Activated CD4-positive, CD25-positive, alpha-beta regulatory T cell treated with anti-CD3 and anti-CD28 coated beads, Interleukin-2, amount 50 U/mL, for 16 hours (primary cell): Measurements from ENCODE around the gene CTBP2.

Experiments used
- DNase-seq: peaks from one replicate; pipeline ENCODE4 v3.0.0-alpha.2; 2020; ENCODE audit warnings: low read depth, low spot score

CTBP2 gene

DNA sequence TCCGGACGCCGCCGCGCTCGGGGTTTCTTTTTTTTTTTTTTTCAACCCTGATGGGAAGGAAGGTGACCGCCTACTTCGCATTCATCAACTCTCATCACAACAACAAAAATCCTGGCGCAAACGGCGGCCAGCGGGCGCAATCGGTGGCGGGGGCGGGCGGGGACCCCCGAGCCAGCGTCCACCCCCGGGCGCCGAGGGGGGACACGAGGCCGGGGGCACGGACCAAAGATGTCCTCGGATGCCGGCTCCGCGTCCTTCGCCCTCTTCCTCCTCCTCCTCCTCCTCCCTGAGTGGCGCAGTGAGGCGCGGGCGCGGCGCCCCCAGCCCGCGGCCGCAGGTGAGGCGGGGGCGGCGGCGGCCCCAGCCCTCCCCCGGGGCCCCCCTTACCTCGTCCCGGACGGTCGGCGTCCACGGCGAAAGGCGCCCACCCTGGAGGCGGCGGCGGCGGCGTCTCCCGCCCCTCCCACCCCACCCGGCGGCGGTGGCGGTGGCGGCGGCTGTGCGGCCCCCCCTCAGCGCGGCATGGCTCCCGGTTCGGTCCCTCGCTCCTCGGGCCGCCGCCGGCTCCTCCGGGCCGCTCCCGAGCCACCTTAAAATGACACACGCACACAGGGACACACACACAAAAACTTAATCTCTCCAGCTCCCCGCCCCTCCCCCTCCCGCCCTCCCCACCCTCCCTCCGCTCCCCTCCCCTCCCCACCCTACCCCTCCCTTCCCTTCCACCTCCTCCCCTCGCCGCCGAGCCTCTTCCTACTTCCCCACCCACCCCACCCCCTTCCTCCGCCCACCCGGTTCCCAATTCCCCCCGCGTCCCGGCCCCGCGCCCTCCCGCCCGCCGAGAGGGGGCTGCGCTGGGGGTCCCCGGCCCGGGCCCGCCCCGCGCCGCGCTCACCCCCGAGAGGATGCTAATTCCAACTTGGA is at the start of gene CTBP2:
Gene CTBP2 (minus strand): TSS at position 632 of the 924 bp plus-strand sequence.
- no peak for DNase-seq

DNA sequence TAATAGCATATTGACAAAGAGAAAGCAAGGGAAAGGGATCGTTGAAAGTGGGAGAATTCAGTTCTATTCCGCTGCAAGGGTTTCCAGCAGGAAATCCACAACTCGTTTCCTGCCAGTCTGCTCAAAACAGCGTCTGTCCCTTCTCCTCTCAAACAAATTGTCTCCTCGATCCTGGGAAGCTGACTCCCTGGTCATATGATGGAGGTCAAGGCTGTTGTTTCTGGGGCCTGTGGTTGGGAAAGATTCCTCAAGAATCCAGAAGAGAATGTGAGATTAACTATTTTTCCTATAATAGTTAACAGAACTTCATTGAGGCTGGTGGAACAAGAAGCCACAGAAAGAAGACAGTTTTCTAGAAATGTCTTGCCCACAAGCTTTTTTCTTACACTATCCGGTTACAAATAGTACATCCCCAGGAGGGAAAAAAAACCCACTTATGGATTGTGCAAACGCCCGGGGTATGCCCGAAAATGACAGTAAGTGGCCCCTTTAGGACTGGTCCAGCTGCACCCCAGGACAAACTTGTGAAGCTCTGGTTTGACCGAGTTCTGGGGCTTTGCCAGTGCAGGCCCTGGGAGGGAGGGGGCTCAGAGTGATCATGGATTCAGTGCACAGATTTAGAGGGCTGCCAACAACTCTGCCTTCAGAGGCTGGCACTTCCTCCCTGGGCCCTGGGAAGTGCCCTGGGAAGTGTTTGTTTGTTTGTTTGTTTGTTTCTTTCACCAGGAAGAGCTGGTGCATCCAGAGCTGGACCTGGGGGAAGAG is 49.4 kb upstream of the CTBP2 start:
- DNase-seq = no peak

DNA sequence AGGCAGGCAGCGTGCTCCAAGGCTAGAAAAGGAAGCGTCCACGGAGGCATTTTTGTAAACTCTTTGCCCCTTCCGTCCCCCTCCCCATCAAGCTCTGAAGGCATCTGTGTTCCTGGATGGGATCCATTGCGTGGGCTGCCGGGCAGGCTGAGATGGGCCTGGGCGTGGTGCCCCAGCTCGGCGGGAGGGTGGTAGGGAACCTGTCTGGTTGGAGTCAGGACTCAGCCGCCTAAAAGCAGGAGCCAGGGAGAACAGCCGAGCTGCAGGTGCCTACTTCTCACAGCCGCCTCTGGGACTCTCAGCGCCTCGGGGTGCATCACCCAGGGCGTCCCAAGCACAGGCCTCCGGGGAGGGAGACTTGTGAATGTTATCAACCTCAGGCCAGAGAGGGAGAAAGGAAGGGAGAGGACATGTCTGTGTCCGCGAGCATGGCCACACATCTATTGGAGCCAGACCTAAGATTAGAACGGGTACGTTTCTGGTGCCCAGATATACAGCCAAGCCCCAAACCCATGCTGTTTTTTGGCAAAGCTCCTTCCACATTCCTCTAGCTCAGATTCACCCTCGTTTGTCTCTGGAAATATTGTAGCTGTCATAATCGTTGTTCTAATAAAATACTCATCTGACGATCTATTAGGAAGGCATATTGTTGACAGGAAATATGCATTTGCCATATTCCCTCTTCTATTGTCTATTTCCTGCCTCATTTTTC is 48.6 kb upstream of the CTBP2 start:
- no peak for DNase-seq

DNA sequence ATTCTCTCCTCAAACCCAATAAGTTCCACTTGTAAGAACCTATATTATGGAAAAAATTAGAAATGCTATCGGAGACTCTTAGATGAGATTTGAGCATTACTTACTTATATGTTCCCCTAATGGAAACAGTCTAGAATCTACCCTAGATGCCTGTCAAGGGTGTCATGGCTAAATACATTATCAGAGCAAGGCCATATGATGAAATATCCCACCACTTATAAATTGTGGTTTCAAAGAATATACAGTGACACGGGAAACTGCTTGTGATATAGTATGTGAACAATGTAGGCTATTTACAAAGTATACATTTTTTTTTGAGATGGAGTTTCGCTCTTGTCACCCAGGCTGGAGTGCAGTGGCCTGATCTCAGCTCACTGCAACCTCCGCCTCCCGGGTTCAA is 46.3 kb upstream of the CTBP2 start:
- DNase-seq = no peak

DNA sequence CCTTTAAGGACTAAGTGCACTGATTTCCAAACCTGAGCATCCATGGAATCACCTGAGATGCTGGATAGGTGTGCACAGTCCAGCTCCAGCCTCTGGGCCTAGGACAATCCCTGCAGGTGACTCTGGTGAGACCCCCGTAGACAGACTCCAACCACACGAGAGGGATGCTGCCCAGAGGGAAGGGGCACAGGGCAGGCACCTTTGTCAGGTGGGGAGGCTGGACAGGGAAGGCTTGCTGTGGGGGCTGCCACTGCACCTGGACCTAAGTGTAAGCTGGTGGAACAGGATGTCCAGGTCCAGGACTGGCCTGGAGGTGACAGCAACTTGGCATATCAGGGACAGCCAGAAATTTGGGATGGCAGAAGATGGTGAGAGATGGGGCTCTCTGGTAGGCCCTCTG is 45.1 kb upstream of the CTBP2 start:
- no peak for DNase-seq

DNA sequence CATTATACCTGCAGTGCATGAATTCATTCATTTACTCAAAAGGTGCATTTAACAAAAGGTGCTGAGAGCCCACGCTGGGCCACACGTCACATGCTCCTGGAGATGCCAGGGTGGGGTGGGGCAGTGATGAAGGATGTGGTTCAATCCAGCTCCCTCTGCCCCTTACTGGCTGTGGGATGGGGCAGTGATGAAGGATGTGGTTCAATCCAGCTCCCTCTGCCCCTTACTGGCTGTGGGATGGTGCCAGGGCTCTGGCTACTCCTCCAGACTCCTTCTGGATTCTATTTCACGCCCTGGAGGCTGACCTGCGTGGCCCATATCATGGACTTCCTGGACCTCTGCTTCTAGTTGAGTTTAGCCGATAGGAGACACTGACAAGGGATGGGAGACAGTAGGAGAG is 44.0 kb upstream of the CTBP2 start:
- no peak for DNase-seq

DNA sequence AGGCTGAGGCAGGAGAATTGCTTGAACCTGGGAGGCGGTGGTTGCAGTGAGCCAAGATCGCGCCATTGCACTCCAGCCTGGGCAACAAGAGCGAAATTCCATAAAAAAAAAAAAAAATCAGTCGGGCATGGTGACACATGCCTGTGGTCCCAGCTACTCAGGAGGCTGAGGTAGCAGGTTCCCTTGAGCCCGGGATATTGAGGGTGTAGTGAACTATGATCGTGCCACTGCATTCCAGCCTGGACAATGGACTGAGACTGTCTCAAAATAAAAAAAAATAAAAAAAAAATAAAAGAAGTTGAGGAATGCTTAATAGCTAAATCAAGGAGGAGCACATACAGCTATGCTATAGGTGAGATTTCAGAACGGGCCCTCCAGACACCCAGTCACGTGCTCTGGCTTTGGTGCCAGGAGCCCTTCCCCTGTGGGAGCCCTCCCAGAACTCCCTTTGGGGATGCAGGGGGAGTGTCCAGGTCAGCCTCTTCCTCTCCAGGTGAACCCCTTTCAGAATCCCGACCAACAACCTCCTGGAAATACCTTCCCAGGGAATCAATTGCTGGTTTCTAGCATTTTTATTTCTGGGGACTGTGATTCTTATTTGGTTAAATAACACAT is 42.9 kb upstream of the CTBP2 start:
- DNase-seq = no peak

DNA sequence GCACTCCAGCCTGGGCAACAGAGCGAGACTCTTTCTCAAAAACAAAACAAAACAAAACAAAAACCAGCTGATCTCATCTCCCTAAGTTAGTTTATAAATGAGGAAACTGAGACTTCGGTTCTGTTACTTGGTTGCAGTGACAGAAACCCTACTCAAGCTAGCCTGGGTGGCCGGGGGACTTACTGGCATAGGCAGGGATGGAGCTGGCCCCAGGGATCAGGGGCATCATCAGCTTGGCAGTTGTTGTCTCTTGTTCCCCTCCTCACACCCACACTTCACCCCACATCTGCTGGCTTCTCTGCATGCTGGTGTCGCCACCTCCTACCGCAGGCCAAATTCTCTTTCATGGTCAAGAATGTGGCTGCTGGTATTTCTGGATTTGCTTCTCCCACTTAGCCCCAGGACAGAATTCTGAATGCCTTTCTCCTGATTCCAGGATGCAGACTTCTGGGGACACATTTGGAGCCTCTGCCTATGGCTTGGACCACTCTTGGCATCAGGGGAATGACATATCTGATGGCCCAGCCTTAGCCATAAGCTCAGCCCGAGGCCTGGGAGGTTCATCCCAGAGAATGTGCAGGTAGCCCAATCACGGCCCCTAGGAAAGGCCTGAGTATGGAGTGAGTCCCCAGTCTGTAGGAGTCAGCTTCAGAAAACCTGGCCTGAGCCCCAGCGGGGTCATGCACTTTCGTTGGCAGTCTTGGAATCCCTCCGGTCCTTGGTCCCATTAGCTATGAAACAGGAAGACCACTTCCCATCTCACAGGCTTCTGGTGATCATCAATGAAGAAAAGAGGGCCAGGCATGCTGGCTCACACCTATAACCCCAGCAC is 41.6 kb upstream of the CTBP2 start:
- DNase-seq = no peak

DNA sequence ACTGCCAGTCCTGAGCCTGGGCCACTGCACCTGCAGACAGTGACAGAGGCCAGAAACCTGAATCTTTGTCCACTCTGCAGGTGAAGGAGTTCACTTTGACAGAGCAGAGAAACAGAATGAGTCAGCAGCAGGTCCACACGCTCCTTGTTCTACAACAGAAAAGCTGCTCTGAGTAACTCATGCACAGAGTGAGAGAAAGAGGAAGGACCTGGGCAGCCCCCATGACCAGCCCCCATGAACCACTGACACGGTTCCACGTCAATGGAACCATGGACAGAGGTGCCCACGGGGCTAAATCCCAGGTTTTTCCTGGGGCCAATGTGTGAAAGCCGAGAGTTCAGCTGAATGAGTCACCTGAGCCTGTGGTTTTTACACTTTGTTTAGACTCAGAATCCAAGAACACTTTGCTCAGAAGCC is 40.8 kb upstream of the CTBP2 start:
- no peak for DNase-seq

DNA sequence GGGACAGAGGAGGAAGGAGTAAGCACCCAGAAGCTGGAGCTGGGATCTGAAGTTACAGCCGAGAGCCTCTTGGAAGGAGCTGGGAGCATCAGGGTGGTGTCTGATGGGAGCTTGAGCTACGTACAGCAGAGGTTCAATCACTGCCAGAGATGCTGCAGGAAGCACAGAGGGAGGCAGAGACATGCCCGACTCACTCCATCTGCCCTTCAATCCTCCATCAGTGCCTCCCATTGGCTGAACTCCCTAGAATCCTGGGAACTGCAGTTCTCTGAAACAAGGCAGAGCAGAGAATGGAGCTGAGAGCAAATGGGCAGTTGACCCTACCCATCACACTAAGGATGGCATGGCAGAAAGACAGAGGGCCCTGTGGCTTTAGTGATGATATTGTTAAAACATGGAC is 40.0 kb upstream of the CTBP2 start:
- no peak for DNase-seq

DNA sequence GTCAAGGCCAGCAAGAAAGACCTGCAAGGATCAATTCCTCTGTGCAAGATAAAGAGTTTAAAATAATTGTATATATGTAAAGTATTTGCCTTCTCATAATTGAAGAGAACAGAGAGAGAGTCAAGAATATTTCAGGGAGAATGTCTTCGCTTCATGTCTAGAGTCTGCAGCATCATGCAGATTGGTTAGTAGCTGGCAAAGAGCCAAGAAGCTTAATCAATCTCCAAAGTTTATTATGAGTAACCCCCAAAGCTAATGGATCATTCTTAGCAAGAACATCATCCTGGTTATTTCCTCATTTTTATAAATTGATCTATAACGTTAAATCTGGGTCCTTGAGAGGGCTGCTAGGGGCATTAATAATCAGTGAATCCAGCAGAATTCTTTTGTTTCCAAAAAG is 38.9 kb upstream of the CTBP2 start:
- DNase-seq = no peak

DNA sequence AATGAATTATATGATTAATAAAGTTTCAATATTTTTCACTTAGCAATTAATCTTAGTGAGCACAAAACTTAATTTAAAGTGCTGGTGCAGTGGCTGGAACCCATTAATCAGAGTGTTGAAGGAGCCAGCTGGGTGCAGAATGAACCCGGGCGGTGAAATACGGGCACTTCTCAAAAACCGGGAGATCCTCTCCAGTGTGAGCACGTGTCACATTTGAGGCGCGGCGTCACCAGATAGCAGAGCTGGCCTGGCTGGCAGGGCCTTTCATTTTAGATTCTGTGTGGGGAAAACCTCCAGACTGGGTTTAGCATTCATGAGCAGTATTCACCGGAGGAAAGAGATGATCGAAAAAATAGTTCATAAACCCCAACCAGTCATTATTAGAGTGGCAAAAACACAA is 34.5 kb upstream of the CTBP2 start:
- DNase-seq = no peak

DNA sequence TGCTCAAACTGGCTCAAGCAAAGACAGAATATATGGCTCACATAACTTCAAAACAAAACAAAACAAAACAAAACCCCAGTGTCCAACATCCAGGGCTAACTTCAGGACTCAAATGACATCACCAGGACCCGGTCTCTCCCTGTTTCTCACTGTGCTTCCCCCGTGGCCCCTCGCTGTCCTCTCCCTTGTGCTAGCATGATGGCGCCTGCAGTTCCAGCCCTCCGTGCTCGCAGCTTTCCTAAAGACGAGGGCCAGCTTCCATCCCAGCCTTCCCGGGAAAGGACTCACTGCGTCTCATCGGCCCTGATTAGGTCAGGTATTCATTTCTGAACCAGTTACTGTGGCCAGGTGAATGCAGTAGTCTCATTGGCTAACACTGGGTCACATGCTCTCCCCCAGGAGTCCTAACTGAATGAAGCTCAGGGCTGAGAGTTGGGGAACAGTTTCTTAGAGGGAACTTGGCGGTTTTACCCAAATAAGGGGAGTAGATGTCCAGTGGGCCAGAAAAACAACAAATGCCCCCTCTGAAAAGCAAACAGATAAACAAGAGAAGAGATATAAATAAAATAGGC is 33.0 kb upstream of the CTBP2 start:
- no peak for DNase-seq

DNA sequence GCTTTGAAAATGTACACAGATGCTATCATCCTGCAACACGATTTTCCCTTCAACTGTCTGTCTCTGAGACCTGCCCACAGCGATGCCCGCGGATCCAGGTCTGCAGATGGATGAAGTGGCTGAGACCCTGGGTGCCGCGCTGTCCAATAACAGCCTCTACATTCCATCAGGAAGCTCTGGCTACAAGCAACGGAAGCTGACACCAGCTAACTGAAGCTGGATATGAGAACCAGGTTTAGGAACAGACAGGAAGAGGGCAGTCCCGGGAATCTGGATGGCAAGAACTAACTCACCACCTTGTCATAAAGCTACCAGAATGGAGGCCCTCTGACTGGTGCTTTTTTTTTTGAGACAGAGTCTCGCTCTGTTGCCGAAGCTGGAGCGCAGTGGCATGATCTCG is 32.3 kb upstream of the CTBP2 start:
- DNase-seq = no peak

DNA sequence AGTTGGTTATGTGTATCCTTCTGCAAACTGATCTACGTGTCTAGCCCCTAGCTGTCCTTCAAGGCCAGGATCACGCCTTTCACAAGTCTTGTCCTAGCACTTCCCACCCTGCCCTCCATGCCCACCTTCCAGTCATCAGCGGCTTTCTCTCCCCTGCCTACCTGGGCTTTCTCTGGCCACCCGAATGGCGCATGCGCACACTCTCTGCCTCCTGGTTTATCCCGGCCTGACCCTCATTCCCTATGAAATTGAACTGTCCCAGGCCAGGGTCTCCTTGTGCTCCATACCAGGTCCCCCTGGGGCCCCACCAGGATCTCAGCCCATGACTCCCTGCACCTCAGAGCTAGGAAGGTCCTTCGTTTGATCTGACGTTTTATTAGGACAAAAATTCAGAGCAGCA is 31.6 kb upstream of the CTBP2 start:
- no peak for DNase-seq

DNA sequence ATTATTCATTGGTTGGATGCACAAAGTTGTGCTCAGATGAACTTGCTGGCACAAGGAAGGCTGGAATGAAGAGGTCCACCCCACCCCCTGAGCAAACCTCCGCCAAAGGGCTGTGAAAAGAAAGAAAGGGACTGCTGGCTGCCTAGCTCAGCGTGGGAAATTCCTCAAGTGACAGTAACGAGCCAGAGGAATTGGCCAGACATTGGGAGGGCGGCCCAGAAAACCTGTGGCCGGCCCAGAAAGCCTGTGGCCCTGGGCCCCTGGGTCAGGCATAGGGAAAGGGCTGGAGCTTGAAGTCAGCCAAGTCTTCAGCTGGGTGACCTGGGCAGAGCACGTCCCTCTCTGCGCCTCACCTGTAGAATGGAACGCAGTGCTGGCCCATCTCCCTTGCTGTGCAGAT is 30.6 kb upstream of the CTBP2 start:
- no peak for DNase-seq

DNA sequence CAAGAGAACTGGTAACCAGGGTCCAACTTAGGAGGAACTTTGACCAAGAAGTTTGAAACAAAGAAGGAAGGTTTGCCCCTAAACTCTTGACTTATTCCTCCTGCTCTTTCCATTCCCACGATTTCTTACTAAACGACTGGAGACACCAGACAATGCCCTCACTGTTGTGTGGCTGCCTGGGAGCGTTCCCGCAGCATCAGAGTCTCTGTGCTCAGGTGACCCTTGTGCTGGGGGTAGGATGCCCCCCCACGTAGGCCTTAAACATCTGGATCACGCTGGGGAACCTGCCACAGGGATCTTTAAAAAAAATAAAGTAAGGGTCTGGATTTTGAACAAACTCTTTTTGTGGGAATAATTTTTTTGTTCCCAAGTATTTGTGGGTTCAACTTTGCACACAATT is 30.1 kb upstream of the CTBP2 start:
- no peak for DNase-seq

DNA sequence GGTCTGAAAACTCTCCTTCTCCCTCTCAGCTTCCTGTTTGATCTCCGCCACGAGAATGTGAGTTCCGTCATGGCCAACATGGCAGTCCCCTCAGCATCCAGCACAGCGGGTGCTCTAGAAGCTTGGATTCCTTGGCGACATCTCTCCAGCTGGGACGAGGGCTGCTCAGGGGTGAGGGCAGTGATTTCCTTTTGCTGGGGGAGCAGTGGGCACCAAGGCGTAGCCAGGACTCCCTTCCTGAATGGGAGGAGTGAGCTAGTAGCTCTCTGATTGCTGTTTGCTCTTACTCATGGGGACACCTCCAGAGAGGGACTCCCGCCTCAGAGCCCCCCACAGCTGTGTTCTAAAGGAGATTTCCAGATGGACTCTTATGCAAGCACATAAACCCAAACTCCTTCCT is 28.8 kb upstream of the CTBP2 start:
- no peak for DNase-seq

DNA sequence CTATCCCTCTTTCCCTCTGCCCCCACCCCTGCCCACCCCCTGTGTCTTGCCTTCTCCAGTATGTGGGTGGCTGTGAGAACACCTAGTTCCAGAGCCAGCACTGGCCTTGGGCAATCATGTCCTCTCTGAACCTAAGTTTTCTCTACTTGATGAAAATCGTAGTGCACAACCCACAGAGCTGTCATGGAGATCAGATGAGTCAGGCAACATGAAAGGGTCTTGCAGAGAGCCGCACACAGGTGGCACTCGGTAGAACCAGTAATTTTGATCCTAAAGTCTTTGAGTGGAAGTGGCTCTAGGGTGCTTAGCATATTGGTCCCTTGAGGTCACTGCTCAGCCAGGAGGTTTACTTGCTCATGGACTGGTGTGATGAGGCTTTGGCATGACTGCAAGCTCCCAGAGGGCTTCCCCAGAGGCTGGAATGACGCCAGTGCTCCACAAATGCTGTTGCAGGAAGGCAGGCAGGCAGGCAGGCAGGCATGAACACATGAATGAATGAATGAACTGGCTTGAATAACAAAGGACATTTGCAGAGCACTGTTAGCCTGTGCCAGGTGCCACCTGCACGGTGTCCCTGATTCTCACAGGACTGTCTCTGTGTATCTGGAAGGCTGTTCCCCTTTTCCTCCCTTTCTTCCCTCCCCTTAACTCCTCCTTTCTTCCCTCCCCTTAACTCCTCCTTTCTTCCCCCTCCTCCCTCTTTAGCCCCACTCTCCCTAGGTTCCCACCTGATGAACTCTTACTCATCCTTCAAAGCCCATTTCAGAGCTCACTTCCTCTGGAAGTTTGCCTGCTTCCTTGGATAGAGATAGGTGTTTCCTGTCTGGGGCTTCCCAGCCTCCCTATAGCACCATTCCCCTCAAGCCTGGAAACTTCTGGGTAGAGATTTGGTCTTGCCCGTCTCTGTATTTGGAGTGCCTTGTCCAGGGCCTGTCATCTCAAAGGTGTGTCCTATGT is 27.2 kb upstream of the CTBP2 start:
- DNase-seq = no peak
